ENCODE measurements around the gene SHBG.
"Not testable (repeated sequence)": the region's sequence is repeated elsewhere in the genome, so short reads cannot be mapped to it uniquely, and the experiment has no call there.

The SHBG gene

GRCh38 chr17:7592422-7593021 lies 37.4 kb upstream of the SHBG start:
- TF ChIP-seq CTCF (IDR thresholded peaks at IDR 0.05; ENCODE audit: low read depth, low read length, missing control alignments) = no peak
- DNase-seq (ENCODE audit: extremely low read depth, low read depth) = no peak
- no peak overlapping the region for H3K4me3 ChIP-seq (replicated peaks; ENCODE audit: low read depth, low read length)

DNA sequence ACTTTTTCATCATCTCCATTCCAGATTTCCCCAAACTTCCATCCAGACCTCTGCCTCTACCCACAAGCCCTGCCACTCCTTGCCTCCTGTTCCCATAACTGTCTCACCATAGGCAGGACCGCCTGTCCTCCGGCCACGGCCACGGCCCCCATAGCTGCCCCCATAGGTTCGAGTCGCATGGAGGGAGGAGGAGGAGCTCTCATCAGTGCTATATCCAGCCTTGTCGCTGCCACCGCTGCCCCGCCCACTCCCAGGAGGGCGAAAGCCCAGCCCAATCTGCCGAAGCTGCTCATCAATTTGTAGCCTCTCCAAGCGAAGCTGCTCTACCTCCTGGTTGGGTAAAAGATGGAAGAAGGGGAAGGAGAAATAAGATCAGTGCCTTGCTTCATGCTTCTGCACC lies 36.6 kb upstream of the SHBG start:
- no peak for DNase-seq (ENCODE audit: extremely low read depth, low read depth)
- H3K4me3 ChIP-seq (replicated peaks; ENCODE audit: low read depth, low read length) = no peak overlapping the region
- no peak for TF ChIP-seq CTCF (IDR thresholded peaks at IDR 0.05; ENCODE audit: low read depth, low read length, missing control alignments)

- not testable (repeated sequence) for DNase-seq (ENCODE audit: extremely low read depth, low read depth); H3K4me3 ChIP-seq (replicated peaks; ENCODE audit: low read depth, low read length)
Observed at GRCh38 chr17:7597561-7597960, 32.4 kb upstream of the SHBG start.

DNA sequence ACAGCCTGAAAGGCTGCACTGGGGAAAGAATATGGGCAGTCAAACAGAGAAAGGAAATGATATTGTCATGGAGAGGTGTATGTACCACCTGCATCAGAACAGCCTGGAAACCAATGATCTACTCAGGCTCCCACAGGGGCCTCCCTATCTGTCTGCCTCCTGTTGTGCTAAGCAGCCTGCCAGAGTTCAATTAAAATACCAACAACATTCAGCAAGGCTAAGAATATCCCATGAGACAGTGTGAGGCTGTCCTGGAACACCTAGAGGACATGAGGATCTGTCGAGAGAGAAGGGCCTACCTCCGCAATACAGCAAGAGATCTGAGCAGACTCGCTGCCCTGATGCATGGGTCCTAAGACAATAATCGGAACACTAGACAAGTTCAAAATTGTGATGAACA lies 23.7 kb upstream of the SHBG start:
- no peak for DNase-seq (ENCODE audit: extremely low read depth, low read depth)
- no peak for TF ChIP-seq CTCF (IDR thresholded peaks at IDR 0.05; ENCODE audit: low read depth, low read length, missing control alignments)
- no peak overlapping the region for H3K4me3 ChIP-seq (replicated peaks; ENCODE audit: low read depth, low read length)

DNA sequence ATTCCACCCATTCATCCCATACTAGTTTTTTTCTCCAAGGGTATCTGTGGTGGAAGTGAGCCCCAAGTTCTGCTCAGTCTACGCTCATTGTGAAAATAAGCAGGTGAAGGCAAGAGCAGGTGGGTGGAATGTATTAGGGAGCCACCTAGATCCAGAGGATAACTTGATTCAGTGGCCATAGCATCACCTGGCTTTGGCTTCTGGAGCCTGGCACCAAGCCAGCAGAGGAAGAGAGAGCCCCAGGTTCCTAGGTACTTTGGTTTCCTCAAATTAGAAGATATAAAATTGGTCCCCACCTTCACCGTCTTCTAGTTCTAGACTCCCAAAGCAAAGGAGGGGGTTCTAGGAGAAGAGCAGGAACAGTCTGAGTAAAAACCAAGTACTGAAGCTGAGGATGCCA lies 19.3 kb upstream of the SHBG start:
- no peak for TF ChIP-seq CTCF (IDR thresholded peaks at IDR 0.05; ENCODE audit: low read depth, low read length, missing control alignments)

DNA sequence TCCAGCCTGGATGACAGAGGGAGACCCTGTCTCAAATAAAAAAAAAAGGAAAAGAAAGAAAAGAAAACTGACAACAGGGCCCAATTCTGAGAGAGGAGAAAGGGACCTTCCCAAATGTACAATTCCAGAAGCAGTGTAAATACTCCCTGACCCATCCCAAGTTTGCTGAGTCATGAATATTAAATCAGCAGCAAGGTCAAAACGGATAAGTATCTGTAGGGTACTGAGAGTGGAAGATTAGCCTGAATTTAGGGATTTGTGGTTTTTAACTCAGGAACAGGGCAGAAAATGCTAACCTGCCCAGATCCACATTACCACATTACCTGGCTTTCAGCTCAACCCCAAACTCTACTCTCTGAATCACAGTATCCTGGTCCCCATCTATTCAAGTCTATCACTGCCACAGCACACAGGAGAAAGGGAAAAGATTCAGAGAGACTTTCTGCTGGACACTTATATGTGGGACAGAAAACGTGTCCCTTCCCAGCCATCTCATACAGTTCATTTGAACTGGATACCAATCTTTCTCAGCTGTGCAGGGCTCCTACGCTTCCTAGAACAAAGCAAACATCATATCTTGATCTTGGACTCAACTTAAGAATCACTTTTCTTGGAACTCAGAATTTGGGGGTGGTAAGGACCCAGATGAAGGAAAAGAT lies 18.2 kb upstream of the SHBG start:
- peak overlapping the region; percentile 88 for H3K4me3 ChIP-seq (replicated peaks; ENCODE audit: low read depth, low read length)
- no peak for DNase-seq (ENCODE audit: extremely low read depth, low read depth)
- no peak for TF ChIP-seq CTCF (IDR thresholded peaks at IDR 0.05; ENCODE audit: low read depth, low read length, missing control alignments)

More for the DNA sequence above, 19.3 kb upstream of the SHBG start:
- no peak for DNase-seq (ENCODE audit: extremely low read depth, low read depth)
- no peak overlapping the region for H3K4me3 ChIP-seq (replicated peaks; ENCODE audit: low read depth, low read length)

- DNase-seq (ENCODE audit: extremely low read depth, low read depth) = no peak
- no peak for TF ChIP-seq CTCF (IDR thresholded peaks at IDR 0.05; ENCODE audit: low read depth, low read length, missing control alignments)
- peak overlapping the region; percentile 88 for H3K4me3 ChIP-seq (replicated peaks; ENCODE audit: low read depth, low read length)
Observed at GRCh38 chr17:7612294-7612640, 17.7 kb upstream of the SHBG start.

Data from HFF-Myc (cell line).